Thyroid gland (tissue), 4 donors: ENCODE data around the gene TES.

Experiments used
- CTCF ChIP-seq, 6 experiments: fragments of 200-600 bp in 3 of 6; fragments of 450-650 bp in 3 of 6; sonication (generic) in 3 of 6; IDR thresholded peaks; one replicate each; pipeline ENCODE4 v1.5.1; 2016 to 2019; ENCODE audit warnings: antibody characterized with exemption in 6 of 6, mild to moderate bottlenecking in 2 of 6, inconsistent platforms in 1 of 6, moderate library complexity in 1 of 6
- POLR2A ChIP-seq, 2 donors: fragments of 450-650 bp; IDR thresholded peaks; one replicate each; pipeline ENCODE4 v1.6.1; 2017; ENCODE audit warnings: antibody characterized with exemption in 2 of 2, mild to moderate bottlenecking in 2 of 2, moderate library complexity in 1 of 2

DNA sequence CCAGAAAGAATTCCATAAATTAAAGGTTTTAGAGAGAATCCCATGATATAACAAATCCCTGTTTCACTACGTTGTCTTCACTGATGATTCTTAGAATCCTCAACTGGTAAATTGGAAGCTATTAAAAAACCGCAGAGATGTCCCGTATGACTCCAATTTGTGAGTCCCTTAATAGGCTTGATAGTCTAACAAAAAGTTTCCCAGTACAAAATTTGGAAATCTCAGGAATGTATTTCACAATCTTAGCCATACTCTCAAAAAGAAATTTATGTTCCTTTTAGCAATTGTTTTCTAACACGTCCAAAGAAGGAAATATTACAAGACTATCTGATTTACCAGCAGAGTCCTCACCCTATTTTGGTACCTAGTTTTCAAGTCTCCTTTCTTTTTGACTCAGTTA, 2.5 kb downstream of the TES start:
- no peak for TF ChIP-seq CTCF (IDR thresholded peaks at IDR 0.05)
- no peak for TF ChIP-seq POLR2A (IDR thresholded peaks at IDR 0.05)
